Endothelial cell (in vitro differentiated cells): Measurements from ENCODE around the gene CEP76. TPM values are rescaled to one million over a fixed set of nuclear protein-coding genes. Genes with fewer than 3 reads are reported as not detected.

Experiments used
- DNase-seq: peaks from one replicate; pipeline ENCODE4 v3.0.0; 2021; ENCODE audit warnings: low spot score
- H3K27ac Mint-ChIP-seq: one replicate; pipeline ENCODE4 v1.8.0; 2021; ENCODE audit warnings: mixed read lengths, inconsistent platforms; ENCODE audit not compliant: unreplicated experiment
- H3K27me3 Mint-ChIP-seq: one replicate; pipeline ENCODE4 v1.8.0; 2021; ENCODE audit warnings: mild to moderate bottlenecking, moderate library complexity, mixed read lengths, inconsistent platforms; ENCODE audit not compliant: unreplicated experiment
- H3K36me3 Mint-ChIP-seq: one replicate; pipeline ENCODE4 v1.8.0; 2021; ENCODE audit warnings: mild to moderate bottlenecking, low read depth, mixed read lengths, inconsistent platforms; ENCODE audit not compliant: unreplicated experiment
- H3K4me1 Mint-ChIP-seq: one replicate; pipeline ENCODE4 v1.8.0; 2021; ENCODE audit warnings: mild to moderate bottlenecking, mixed read lengths, inconsistent platforms; ENCODE audit not compliant: unreplicated experiment
- H3K4me3 Mint-ChIP-seq: one replicate; pipeline ENCODE4 v1.8.0; 2021; ENCODE audit warnings: mild to moderate bottlenecking, mixed read lengths, inconsistent platforms; ENCODE audit not compliant: unreplicated experiment
- H3K9me3 Mint-ChIP-seq: one replicate; pipeline ENCODE4 v1.8.0; 2021; ENCODE audit warnings: mixed read lengths, inconsistent platforms; ENCODE audit not compliant: unreplicated experiment
- CTCF ChIP-seq: fragments of 200-600 bp; sonication (generic); IDR thresholded peaks from one replicate; pipeline ENCODE4 v1.5.0; 2021; ENCODE audit warnings: antibody characterized with exemption; ENCODE audit not compliant: unreplicated experiment
- total RNA-seq: library from RNA; stranded (reverse); fragmentation: NEBNext Ultra II Directional; extraction: Animal tissue kit (Norgen Biotek cat#: 25700); gene quantifications from one replicate; pipeline ENCODE4 v1.2.1, GENCODE V29; 2021; ENCODE audit not compliant: unreplicated experiment

Gene CEP76
- total RNA-seq, 1 donor from 2014 or later: 9.3 TPM

GRCh38 chr18:12750076-12750714, 47.7 kb upstream of the CEP76 start:
- Mint-ChIP-seq H3K36me3 (no peaks in the 10 kb centered on the region), H3K27me3 (peaks cover 2% of the 10 kb centered on the region), H3K27ac (no peak overlapping the region), H3K4me1 (no peaks in the 10 kb centered on the region), H3K4me3 (no peak overlapping the region), H3K9me3 (no peaks in the 10 kb centered on the region)
- no peak for DNase-seq
- no peak for TF ChIP-seq CTCF

- Mint-ChIP-seq H3K27me3 (peaks cover 2% of the 10 kb centered on the region), H3K27ac (no peak overlapping the region), H3K4me1 (no peaks in the 10 kb centered on the region), H3K9me3 (no peaks in the 10 kb centered on the region), H3K4me3 (no peak overlapping the region), H3K36me3 (no peaks in the 10 kb centered on the region)
- no peak for DNase-seq
- TF ChIP-seq CTCF: no peak
Measured at GRCh38 chr18:12749121-12749520, 46.6 kb upstream of the CEP76 start.

- DNase-seq: no peak
- Mint-ChIP-seq H3K36me3 (no peaks in the 10 kb centered on the region), H3K27me3 (peaks cover 2% of the 10 kb centered on the region), H3K9me3 (no peaks in the 10 kb centered on the region), H3K27ac (no peak overlapping the region), H3K4me1 (no peaks in the 10 kb centered on the region), H3K4me3 (no peak overlapping the region)
- no peak for TF ChIP-seq CTCF
Measured at GRCh38 chr18:12748671-12749070, 46.1 kb upstream of the CEP76 start.

- Mint-ChIP-seq H3K9me3 (no peaks in the 10 kb centered on the region), H3K27me3 (peaks cover 2% of the 10 kb centered on the region), H3K4me3 (no peak overlapping the region)
Measured at GRCh38 chr18:12747530-12748315, 45.2 kb upstream of the CEP76 start.

More at GRCh38 chr18:12747530-12748315, 45.2 kb upstream of the CEP76 start:
- TF ChIP-seq CTCF: no peak
- Mint-ChIP-seq H3K27ac (no peak overlapping the region), H3K4me1 (no peaks in the 10 kb centered on the region), H3K36me3 (no peaks in the 10 kb centered on the region)
- DNase-seq: no peak
